Stimulated activated CD8-positive, alpha-beta memory T cell treated with anti-CD3 and anti-CD28 coated beads, Interleukin-7, amount 100 ng/mL, for 1 hour (primary cell): ENCODE measurements around the gene PLXNA2.

ENCODE experiments used
- DNase-seq, 2 donors: peaks; one replicate each; pipeline ENCODE4 v3.0.0-alpha.2; 2020; ENCODE audit warnings: low read depth in 2 of 2

PLXNA2 gene

DNA sequence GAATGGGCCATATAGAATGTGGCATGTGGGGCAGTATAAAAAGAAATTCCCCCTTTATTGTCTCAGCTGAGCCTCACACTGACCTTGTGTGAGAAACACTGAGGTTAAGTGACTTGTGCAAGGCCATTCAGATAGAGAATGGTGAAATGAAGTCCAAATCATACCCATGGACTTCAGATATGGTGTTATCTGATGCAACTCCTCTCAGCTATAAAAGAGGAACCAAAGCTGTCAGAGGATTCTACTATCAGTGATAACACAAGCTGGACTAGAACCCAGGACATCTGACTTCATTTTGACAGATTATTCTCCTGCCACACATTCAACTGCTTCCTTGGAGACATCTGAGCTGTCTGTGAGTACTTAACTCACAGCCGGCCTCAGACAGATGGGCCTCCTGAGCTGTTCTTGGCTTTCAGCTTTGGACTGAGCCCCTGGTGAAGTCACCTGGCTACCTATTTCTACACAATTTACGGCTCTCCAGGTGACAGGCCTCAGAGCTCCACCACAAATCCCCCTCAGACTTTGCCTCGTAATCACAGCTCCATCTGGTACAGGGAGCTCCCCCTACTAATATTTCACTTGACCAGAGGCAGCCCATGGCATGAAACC is 104.6 kb downstream of the PLXNA2 start:
- DNase-seq: no peak

DNA sequence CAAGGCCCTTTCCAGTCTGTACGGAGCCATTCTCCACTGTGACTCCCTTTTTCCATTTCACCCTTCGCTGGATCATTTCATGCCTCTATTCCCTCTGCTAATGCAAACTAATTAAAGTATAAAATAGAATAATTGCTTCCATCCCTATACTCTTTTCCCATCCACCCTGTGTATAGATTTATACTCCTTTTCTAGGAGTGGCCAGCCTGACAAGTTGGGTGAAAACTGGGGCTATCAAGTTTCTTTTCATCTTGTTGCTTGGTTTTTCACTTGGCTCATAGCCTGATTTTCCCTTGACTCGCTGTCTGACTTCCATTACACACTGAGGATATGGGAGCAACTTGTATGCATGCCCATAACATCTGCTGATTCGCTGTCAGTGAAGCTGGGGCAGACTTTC is 107.0 kb downstream of the PLXNA2 start:
- no peak for DNase-seq

DNA sequence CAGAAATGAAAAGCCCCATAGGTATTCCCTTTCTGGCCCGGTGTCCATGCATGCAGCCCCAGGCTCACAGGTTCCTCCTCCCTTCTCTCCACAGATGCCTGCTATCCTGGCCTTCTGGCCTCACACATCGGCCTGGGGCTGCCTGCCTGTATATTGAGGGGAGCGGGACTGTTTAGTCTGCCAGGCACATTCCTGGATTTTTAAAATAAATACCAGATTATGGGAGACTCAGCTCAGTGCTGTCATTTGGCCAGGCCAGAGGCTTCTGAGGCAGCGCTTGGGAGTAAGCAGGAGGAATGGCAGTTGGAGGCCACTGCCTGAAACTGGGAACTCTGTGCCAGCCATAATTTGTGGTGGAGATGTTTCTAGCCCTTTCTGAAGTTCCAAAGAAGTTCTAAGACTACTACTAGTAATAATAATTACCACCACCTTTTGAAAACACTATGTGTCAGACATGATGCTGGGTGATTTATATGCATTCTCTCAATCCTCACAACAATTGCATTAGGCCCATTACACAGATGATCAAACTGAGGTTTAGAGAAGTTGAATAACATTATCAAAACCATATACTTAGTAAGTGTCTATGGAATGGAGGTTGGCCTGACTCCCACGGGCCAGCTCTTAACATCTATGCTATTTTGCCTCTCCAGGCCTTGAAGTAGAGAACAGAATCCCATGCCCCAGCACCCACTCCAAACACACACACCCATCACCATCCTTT is 107.6 kb downstream of the PLXNA2 start:
- DNase-seq: no peak

DNA sequence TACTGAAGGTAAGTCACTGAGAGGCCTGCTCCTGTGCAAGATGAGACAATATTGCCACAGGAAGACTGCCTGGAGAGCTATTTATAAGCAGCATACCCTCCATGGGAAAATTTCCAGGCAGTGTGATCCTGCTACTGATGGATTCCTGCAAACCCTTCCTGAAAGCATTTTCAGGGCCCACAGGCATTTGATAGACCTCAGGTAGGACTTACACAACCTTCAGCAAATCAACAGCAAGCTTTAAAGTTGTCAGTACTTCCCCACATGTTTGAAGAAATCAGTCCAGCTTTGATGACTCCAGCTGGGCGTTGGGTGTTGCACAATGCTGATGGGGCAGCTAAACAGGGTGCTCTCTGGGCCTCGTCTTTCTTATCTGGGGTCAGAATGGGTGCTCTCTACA is 108.8 kb downstream of the PLXNA2 start:
- no peak for DNase-seq

DNA sequence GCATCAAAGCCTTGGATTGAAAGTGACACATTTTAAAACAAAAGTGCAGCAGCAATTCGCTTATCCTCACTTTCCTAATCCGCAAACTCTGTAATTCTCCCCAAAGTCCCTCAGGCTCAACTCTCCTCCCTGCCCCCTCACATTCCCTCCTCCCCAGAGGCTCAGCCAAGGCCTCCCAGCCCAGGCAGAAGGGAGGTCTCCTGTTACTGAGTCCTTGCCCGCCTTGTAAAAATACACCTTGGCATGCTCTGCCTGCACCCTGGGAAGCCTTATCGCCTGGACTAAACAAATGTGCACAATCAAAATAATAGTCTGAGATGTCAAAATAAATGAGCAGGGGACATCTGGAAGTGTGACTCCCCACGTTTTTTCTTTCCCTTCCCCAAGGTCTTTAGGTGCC is 109.7 kb downstream of the PLXNA2 start:
- DNase-seq: no peak

DNA sequence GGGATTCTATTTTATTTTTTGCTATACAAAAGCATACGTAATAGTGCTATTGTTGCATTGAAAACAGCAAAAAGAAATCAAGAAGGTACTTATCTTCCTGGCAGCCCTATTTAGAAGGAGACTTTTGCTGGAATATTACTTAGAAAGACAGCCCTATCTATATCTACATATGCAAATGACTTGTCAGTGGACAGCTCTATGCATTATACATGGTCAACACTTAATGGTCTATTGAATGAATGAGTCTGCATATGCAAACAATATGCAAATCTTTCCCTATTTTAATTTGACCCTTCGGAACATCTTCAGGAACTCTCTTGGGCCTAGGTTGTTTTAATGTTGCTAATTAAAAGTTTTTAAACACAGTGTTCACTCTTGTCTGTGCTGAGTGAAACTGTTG is 110.8 kb downstream of the PLXNA2 start:
- no peak for DNase-seq

DNA sequence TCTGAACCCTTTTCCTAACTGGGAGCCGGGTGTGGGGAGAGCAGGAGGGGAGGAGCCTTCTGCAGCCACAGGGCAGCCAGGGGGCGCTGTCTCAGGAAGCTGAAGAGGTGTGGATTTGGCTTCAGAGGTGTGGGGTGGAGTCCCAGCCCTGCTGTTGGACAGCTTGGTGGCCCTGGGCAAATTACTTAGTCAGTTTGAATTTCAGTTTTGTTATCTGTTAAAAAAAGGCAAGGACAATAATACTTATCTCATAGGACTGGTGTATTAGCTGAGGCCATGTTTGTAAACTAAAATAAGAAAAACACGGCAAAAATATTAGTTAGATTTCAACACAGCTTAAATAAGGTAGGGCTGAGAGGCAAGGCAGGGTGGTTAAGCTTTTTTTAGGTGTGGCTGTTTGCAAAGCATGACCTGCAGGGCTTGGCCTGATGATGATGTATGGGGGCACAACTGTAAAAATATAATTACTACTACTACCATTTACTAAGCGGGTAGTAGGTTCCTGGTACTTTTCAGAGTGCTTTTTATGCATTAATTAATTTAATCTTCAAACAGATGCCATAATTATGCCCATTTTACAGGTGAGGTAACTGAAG is 111.8 kb downstream of the PLXNA2 start:
- peak in 1 of 2 donors; percentile 18 for DNase-seq

DNA sequence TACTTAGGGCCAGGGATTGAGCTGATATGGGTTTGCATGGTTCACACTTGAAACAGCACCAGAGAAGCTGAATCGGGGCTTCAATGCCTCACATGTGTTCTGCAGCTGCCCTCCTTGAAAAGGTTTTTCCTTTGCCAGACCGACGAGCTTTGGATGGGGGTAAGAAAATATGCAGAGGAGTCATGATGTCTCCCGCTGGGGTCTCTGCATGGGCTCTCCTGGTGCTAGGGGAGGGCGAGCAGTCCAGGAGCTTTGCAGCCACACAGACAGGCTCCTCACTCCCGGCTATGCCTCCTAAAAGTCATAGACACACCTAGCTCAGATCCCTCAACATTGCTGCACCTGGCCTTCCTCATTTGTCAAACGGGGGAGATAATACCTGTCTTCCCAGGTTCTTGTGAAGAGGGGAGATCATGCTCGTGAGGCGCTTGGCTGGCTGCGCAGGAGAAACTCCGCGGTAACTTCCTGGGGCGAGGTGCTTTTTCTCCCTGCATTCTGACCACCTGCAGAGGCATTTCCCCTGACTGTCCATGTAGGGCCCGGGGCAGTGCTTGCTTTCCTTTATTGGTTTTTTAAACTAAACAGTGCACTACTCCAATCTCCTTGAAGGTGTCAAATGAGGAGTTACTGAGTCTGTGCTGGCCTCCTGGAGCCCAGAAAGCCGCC is 112.4 kb downstream of the PLXNA2 start:
- no peak for DNase-seq

DNA sequence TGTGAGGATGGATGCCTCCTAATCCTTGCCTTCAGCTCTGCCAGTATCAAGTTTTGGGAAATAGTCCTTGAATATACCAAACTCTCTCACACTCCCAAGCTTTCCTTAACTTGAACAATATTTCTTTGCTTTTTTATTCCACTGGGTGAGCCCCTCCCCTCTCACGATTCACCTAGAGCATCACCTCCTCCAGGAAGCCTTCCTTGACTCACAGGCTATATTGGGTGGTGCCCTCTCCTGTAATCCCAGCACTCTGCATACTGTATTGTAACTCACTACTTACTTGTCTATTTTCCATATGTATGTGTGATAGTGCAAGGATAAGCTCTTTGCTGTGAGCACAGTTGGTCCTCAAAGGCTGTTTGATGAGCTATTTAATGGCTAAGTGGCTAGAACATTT is 114.7 kb downstream of the PLXNA2 start:
- DNase-seq: no peak

DNA sequence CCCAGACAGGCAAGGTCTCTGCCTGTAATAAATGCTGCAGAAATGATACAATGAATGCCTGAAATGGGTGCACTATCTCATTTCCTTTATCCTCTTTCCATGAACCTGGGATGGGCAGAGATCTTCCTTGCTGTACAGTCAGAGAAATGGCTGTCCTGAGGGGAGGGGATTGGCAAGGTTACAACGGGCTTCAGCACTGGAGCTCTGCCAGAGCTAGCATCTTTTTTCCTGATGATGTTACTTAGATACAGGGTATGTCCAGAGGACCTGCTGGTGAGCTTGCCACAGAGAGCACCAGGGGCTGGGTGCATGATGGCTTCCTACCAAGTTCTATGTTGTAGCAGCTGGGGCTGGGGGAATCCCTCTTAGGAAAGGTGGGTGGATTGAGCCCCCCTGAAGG is 115.1 kb downstream of the PLXNA2 start:
- no peak for DNase-seq

DNA sequence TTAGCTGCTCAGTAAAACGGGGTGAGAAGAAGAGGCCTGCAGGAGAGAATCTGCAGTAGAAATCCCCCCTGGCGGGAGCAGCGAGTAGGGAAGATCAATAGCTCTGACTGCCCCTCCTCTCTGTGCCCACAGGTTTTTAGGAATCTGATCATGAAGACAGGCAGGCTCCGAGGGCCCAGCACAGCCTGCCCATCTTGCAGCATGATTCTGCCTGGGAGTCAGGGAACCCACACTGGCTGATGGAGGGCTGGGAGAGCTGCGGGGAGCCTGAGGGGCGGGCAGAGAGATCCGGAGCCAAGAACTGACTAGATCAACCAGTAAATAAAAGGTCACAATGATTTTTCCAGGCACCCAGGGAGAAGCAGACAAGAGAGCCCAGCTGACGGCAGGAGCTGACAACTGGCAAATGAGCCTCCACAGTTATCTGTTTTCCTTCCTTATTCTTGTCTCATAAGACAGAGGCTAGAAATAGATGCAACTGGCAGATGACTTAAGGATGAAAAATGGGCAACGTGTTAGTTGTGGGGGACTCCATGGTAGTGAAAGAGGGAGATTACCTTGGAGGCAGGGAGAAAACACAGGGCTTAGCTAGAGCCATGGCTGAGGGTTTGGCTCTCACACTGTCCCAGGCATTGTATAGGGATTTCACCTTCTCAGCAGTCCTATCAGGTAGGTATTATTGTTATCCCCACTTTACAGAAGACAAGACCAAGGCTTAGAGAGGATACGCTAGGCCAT is 116.2 kb downstream of the PLXNA2 start:
- DNase-seq: no peak

DNA sequence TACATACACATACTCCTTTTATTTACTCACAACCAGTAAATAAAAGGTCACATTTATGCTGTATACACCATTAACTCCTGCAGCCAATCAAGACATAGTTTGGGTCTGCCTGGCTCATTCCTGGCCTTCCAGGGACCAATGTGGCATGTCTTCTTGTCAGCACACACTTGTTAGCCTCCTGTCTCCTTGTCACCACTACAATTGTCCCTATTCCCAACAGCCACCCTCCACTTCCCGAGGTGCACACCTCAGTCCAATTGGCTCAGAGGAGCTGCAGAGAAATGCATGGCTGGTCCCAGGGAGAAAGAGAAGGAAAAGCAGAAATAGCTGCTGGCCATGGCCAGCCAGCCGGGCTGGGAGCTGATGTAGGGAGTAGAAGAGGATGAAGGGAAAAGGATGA is 116.9 kb downstream of the PLXNA2 start:
- no peak for DNase-seq

DNA sequence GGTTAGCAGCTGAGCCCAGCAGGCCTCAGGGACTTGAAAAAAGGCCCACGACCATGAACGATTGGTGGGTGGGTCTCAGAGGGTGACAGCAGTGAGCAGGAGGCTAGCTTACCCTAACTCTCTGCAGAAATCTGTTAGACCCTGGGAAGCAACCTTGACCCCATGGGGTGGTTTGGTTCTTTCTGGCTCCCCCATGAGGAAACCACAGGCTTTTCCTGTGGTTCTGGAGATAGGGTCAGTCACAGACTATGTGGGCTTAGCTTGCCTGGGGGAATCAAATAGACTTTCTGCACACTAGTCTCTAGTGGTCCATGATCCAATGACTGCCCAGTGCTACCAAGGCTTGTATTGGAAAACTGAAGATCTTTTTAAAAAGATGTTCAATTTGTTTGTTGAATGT is 118.1 kb downstream of the PLXNA2 start:
- no peak for DNase-seq

DNA sequence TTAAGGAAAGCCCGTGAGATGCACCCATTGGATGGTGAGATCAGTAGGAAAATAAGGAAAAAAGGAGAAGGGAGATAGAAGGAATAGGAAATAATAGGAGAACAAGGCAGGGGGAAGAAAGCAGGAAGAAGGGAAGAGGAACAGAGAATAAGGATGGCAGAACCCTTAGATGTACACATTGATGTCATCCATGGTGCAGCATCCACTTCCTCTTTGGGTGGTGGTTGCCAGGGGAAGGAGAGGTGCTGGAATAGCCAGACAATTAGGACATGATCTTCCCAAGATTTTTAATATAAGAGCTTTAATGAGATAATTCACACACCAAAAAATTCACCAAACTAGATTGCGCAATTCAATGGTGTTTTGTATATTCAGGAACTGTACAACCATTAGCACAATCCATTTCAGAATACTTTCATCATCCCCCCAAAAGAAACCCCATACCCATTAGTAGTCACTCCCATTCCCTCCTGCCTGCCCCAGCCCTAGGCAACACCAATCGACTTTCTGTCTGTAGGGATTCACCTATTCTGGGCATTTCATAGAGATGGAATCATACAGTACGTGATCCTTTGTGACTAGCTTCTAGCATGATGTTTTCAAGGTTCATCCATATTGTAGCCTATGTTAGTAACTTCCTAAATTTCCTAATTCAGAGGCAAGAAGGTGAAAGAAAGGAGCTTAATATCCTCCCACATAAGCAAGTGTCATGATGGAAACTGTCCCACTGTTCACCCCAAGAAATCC is 121.4 kb downstream of the PLXNA2 start:
- DNase-seq: no peak

DNA sequence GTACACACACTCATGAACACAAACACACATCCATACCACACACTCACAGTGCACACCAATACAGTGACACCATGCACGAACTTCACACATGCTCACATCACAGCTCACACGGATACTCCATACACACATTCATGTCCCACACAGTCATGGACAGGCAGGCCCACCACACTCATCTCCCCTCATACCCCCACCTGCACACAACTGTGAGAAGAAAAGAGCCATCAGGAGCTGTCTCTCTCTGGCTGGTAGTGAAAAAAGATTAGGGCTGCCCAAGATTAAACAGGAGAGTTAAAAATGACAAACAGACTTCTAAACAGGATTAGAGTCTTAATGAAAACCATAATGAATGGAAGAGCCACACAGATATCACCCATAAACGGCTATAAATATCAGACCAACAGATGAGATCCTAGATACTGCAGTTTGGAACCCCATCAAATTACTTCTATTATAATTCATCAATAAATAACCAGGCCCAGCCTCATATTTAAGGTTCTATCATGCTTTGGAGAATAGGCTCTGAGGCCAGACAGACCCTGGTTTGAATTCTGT is 122.3 kb downstream of the PLXNA2 start:
- no peak for DNase-seq

DNA sequence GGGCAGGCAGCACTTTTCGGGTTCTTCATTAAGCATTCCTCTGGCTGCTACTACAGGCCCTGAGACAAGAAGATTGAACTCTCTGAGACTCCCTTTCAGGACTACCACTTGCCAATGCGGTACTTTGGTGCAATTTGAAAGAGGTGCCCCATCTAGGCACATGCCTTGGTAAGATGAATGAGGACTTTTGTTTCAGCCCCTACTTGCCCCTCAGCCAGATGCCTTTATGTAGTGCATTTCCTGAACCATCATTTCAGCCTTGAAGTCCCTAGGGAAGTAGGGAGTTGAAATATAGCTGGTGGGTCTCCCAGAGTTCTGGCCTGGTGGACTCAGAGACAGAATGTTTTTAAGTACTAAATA is 123.8 kb downstream of the PLXNA2 start:
- no peak for DNase-seq

DNA sequence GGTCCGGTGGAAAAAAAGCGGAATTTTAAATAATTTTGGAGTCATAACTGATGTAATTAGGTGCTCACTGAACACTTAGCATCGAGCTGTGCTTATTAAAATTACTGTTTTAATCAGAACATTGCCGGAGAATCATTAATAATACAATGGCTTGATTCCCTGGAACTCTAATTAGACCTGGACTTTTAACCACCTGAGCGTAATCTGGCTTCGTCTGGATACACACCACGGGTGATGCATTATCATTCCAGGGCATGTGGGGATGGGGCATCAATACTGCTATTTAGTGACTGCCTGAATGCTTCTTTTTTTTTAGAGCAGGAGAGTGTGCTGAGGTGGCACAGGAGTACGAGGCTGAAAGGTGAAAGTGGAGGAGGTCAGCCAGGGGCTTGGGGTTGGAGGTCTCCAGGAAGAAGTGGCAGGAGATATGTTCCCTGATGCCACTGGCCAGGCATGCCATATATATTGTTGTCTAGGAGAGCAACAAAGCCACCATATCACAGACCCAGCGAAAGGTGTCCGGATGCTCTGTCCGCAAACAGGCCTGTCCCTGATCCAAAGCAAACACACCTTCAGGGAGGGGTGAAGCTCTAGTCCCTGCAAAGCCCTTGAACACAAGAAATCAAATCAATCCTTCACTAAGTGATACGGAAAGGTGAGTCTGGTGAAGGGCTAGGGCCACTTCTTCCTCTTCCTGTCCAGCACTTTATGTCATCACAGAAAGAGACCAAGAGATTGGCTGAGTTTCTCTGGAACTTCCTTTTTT is 125.2 kb downstream of the PLXNA2 start:
- no peak for DNase-seq

DNA sequence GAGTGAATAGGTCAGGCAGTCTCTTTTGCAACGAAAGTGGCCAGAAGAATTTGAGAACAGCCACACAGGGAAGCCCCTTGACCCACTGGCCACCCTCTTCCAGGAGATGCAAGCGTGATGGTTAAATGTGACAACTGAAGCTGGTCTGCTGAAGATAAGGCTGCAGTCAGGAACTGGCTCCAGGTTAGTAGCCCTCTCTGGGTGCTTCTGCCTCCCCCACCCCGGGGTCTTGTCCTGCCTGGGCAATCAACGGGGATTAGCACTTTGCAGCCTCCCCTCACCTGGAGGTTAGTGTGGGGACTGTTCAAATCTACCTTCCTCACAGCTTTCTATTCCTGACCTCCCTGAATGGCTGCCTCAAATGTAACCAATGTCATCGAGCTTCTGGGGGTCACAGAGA is 125.9 kb downstream of the PLXNA2 start:
- no peak for DNase-seq

DNA sequence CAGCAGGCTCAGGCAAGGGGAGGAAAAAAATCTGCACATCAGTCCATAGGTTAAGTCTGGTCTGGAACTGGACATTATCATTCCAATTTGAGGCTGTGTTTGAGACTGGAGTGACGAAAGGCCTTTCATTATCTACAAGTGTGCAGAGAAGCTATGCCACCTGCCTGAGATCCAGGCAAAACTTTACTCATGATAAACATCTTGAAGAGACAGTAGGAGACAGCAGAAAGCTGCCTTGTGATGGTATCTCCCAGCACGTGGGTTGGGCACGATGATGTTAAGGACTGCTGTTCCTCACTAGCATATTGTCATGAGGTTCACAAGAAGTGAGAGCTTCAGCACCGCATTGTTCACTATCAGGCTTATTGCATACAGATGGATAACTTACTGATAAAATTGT is 126.4 kb downstream of the PLXNA2 start:
- DNase-seq: no peak

DNA sequence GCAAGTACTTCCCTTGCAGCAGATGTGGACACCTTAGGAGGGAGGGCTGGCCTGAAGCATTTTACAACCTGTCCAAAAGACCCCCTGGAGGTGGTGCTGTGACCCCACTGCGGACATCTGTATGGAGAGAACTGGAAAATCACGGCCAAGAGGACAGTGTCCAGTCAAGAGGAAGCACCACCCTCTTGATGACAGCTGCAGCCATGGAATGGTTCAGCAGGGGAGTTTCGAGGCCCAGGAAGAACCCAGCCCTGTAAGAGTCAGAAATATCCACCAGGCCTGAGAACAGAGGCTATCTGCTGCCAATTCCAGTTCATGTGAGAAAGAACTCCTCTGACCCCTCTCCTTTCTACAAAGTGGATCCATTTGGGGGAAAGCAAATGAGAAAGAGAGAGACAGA is 126.8 kb downstream of the PLXNA2 start:
- no peak for DNase-seq
